ENCODE data around the gene RNF130.

Gene RNF130

GRCh38 chr5:179918742-179919486 is 152.6 kb downstream of the RNF130 start:
- DNase-seq (ENCODE audit: insufficient read length, low spot score) (no peak), FAIRE-seq (no peak)
- TF ChIP-seq POLR2A (IDR thresholded peaks at IDR 0.05; ENCODE audit: low read depth, low read length), result no peak

- no peak for TF ChIP-seq POLR2A (IDR thresholded peaks at IDR 0.05; ENCODE audit: low read depth, low read length)
- DNase-seq (ENCODE audit: insufficient read length, low spot score) (no peak), FAIRE-seq (no peak)
These were observed 155.0 kb downstream of the RNF130 start for GRCh38 chr5:179916523-179916922.

- FAIRE-seq (no peak), DNase-seq (ENCODE audit: insufficient read length, low spot score) (no peak)
- no peak for TF ChIP-seq POLR2A (IDR thresholded peaks at IDR 0.05; ENCODE audit: low read depth, low read length)
These were observed 156.1 kb downstream of the RNF130 start for GRCh38 chr5:179915406-179915935.

GRCh38 chr5:179914032-179914755 is 157.4 kb downstream of the RNF130 start:
- no peak for TF ChIP-seq POLR2A (IDR thresholded peaks at IDR 0.05; ENCODE audit: low read depth, low read length)
- peak; percentile 36 for DNase-seq (ENCODE audit: insufficient read length, low spot score)
- FAIRE-seq, result no peak

- no peak for DNase-seq (ENCODE audit: insufficient read length, low spot score)
- no peak for FAIRE-seq
- no peak for TF ChIP-seq POLR2A (IDR thresholded peaks at IDR 0.05; ENCODE audit: low read depth, low read length)
These were observed 158.1 kb downstream of the RNF130 start for GRCh38 chr5:179913461-179913860.

- DNase-seq (ENCODE audit: insufficient read length, low spot score), result no peak
- FAIRE-seq, result no peak
- TF ChIP-seq POLR2A (IDR thresholded peaks at IDR 0.05; ENCODE audit: low read depth, low read length), result no peak
These were observed 158.6 kb downstream of the RNF130 start for GRCh38 chr5:179912951-179913350.

GRCh38 chr5:179912386-179912785 is 159.2 kb downstream of the RNF130 start:
- FAIRE-seq (no peak), DNase-seq (ENCODE audit: insufficient read length, low spot score) (no peak)
- TF ChIP-seq POLR2A (IDR thresholded peaks at IDR 0.05; ENCODE audit: low read depth, low read length), result no peak

GRCh38 chr5:179909224-179909623 is 162.3 kb downstream of the RNF130 start:
- DNase-seq (ENCODE audit: insufficient read length, low spot score), result no peak
- TF ChIP-seq POLR2A (IDR thresholded peaks at IDR 0.05; ENCODE audit: low read depth, low read length), result no peak
- no peak for FAIRE-seq

GRCh38 chr5:179908528-179908927 is 163.0 kb downstream of the RNF130 start:
- no peak for DNase-seq (ENCODE audit: insufficient read length, low spot score)
- no peak for TF ChIP-seq POLR2A (IDR thresholded peaks at IDR 0.05; ENCODE audit: low read depth, low read length)
- no peak for FAIRE-seq

GRCh38 chr5:179907556-179908324 is 163.8 kb downstream of the RNF130 start, which contains the start of gene TBC1D9B:
Gene TBC1D9B (minus strand): TSS chr5:179907897. CDS start chr5:179907821, 76 bp downstream.
- TF ChIP-seq POLR2A (IDR thresholded peaks at IDR 0.05; ENCODE audit: low read depth, low read length), result peak; percentile 94
- peak; percentile 90 for DNase-seq (ENCODE audit: insufficient read length, low spot score)
- no peak for FAIRE-seq

GRCh38 chr5:179906795-179907555 is 164.6 kb downstream of the RNF130 start:
- no peak for TF ChIP-seq POLR2A (IDR thresholded peaks at IDR 0.05; ENCODE audit: low read depth, low read length)
- DNase-seq (ENCODE audit: insufficient read length, low spot score) (peak; percentile 56), FAIRE-seq (no peak)

- DNase-seq (ENCODE audit: insufficient read length, low spot score) (no peak), FAIRE-seq (no peak)
- no peak for TF ChIP-seq POLR2A (IDR thresholded peaks at IDR 0.05; ENCODE audit: low read depth, low read length)
These were observed 165.2 kb downstream of the RNF130 start for GRCh38 chr5:179906294-179906794.

- no peak for TF ChIP-seq POLR2A (IDR thresholded peaks at IDR 0.05; ENCODE audit: low read depth, low read length)
- DNase-seq (ENCODE audit: insufficient read length, low spot score), result no peak
- FAIRE-seq, result no peak
These were observed 166.4 kb downstream of the RNF130 start for GRCh38 chr5:179905161-179905560.

All from H54 (cell line).